ENCODE data around the gene SWT1.
"Not testable (repeated sequence)": the region's sequence is repeated elsewhere in the genome, so short reads cannot be mapped to it uniquely, and the experiment has no call there.

Gene SWT1

DNA sequence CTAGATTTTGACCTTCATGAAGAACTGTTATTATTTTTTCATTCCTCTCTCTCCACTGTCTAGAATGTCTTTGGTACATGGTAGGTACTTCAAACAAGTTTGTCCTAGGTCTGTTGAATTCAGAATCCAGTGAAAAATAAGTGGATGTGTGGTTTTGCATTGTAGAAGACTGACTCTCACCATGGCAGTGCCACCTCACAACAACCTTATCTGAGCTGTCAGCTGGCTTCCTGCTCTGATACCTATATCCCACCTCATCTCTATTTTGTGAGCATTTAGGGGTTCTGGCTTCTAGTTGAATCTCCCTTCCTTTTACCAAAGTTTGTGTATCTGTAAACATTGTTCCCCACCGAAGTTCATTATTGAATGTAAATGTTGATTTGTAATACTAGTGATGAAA is 9.1 kb downstream of the SWT1 start:
- no peak for DNase-seq (ENCODE audit: low read depth, low spot score)

DNA sequence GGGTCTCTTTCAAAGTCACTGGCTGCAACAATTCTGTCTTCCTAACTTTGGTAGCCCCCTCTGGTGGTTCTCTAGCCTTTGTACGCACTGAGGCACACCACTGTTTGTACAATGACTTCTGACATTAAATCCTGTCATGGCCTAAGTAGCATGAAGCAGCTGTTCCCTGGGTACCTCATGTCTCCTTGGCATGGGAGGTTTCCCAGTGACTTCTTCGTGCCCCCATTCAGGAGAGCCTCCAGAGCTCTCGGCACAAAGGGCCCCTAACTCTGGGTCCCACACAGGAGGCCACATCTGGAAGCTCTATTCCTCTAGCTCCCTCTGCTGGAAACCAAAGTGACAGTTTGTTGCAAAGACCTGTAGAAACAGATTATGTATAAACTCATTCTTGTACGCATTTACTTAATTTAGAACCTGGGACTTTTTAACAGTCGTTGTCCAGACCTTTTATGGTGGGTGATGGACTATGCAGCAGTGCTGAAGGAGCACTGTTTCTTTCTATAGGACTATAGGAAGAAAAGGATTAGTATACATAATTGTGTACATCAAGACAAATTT is 13.4 kb downstream of the SWT1 start:
- peak; percentile 73 for DNase-seq (ENCODE audit: low read depth, low spot score)

DNA sequence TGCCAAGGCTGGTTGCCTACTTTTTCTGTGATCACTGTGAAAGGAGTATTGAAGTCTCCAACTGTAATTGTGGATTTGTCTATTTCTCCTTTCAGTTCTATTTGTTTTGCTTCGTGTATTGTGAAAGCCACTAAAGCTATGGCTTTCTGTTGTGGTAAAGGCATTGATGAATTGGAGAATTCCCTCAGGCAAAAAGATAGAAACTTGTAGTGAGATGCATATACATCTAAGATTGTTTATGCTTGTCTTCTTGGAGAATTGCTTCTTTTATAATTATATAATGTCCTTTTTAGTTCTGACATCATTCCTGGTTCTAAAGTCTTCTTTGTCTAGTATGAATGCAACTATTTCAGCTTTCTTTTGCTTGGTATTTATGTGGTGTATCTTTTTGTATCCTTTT is 36.8 kb downstream of the SWT1 start:
- no peak for DNase-seq (ENCODE audit: low read depth, low spot score)

DNA sequence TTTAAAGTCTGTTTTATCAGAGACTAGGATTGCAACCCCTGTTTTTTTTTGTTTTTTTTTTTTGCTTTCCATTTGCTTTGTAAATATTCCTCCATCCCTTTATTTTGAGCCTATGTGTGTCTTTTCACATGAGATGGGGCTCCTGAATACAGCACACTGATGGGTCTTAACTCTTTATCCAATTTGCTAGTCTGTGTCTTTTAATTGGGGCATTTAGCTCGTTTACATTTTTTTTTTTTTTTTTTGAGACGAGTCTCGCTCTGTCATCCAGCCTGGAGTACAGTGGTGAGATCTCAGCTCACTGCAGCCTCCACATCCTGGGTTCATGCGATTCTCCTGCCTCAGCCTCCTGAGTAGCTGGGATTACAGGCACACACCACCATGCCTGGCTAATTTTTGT is 41.7 kb downstream of the SWT1 start:
- DNase-seq (ENCODE audit: low read depth, low spot score) = not testable (repeated sequence)

DNA sequence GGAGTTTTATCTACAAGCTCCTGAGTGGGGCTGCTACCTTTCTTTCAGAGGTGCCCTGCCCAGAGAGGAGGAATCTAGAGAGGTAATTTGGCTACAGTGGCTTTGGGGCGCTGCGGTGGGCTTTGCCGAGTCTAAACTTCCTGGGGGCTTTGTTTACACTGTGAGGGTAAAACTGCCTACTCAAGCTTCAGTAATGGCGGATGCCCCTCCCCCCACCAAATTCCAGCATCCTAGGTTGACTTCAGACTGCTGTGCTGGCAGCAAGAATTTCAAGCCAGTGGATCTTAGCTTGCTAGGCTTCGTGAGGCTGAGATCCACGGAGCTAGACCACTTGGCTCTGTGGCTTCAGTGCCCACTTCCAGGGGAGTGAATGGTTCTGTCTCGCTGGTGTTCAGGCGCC is 43.9 kb downstream of the SWT1 start:
- no peak for DNase-seq (ENCODE audit: low read depth, low spot score)

- DNase-seq (ENCODE audit: low read depth, low spot score) = no peak
Observed at GRCh38 chr1:185207170-185207569, 50.2 kb downstream of the SWT1 start.

- DNase-seq (ENCODE audit: low read depth, low spot score) = no peak
Observed at GRCh38 chr1:185207980-185208602, 51.1 kb downstream of the SWT1 start.

DNA sequence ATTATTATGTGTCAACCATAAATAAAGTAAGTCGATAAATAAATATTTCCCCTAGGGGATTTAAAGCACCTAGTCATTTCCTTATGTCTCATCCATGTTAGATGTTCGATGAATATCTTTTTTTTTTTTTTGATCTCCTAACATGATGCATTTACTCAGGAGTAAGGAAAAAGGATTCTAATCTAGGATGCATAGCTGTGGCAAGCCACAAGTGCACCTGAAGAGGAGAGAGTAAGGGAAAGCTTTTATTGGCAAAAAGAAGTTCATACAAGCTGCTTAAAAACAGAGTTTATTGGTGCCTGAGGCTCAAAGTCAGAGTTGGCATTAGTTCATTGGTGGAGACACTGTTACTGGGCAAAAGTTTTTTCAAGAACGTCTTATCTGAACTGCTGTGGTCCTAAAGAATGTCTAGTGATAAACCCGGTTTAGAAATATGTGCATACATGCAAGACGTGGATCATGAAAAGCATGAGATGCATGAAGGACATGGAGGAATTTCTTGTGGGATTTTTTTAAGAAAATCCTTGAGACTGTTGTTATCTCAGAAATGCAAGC is 51.7 kb downstream of the SWT1 start:
- peak; percentile 70 for DNase-seq (ENCODE audit: low read depth, low spot score)

GRCh38 chr1:185209357-185209756 is 52.4 kb downstream of the SWT1 start:
- DNase-seq (ENCODE audit: low read depth, low spot score) = not testable (repeated sequence)

- peak; percentile 6 for DNase-seq (ENCODE audit: low read depth, low spot score)
Observed at GRCh38 chr1:185213091-185213490, 56.1 kb downstream of the SWT1 start.

GRCh38 chr1:185215911-185216310 is 58.9 kb downstream of the SWT1 start:
- no peak for DNase-seq (ENCODE audit: low read depth, low spot score)

- no peak for DNase-seq (ENCODE audit: low read depth, low spot score)
Observed at GRCh38 chr1:185224132-185224531, 67.2 kb downstream of the SWT1 start.

DNA sequence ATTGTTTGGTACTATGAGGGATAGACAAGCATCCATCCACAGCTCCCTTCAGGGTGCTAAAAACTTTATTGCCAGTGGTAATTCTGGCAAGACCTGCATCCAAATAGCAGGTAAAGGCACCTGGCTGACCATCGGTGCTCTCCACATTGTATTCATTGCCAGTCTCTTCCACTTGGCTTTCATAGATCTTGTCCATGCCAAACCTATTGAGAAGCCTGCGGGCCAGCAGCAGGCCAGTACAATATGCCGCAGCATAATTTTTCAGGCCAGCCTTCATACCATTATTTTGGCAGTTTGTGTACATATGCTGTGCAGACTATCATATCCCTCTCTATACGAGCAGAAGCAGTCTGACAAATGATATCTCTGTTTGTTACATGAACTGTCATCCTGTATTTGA is 70.2 kb downstream of the SWT1 start:
- DNase-seq (ENCODE audit: low read depth, low spot score) = no peak

DNA sequence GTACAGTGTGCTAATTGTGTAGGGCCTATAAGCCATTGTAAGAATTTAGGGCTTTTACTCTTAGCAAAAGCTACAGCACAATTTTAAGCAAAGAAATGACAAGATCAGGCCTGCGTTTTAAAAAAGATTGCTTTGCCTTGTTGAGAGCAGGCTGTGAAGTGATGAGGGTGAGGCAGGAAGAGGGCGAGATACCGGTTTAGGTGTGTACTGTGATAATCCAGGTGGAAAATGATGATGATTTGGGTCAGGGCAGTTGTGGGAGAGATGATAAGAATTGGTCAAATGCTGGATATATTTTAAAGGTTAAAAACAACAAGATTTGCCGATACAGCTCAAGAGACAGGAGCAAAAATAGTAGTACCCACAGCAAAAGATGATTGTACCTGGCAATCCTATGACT is 72.0 kb downstream of the SWT1 start:
- no peak for DNase-seq (ENCODE audit: low read depth, low spot score)

- no peak for DNase-seq (ENCODE audit: low read depth, low spot score)
Observed at GRCh38 chr1:185229981-185230380, 73.0 kb downstream of the SWT1 start.

DNA sequence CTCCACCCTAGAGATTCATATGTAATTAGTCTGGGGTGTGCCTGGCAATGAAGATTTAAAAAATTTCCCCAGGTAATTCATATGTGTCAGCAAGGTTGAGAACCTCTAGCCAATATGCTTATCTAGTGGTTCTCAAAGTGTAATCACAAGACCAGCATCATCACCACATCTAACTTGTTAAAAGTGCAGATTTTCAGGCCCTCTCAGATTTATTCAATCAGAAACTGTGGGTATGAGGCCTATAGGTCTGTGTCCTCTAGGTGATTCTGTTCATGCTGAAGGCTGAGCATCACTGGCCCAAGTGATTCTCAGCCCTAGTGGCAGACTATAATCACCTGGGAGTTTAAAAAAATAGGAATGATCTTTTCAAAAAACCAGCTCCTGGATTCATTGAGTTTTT is 75.9 kb downstream of the SWT1 start:
- DNase-seq (ENCODE audit: low read depth, low spot score) = no peak

- DNase-seq (ENCODE audit: low read depth, low spot score) = not testable (repeated sequence)
Observed at GRCh38 chr1:185234183-185234582, 77.2 kb downstream of the SWT1 start.

DNA sequence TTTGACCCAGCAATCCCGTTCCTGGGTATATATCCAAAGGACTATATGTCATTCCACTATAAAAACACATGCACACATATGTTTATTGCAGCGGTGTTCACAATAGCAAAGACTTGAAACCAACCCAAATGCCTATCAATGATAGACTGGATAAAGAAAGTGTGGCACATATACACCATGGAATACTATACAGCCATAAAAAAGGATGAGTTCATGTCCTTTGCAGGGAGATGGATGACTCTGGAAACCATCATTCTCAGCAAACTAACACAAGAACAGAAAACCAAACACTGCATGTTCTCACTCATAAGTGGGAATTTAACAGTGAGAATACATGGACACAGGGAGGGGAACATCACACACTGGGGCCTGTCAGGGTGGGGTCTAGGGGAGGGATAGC is 80.2 kb downstream of the SWT1 start:
- DNase-seq (ENCODE audit: low read depth, low spot score) = not testable (repeated sequence)

GRCh38 chr1:185237661-185238060 is 80.7 kb downstream of the SWT1 start:
- no peak for DNase-seq (ENCODE audit: low read depth, low spot score)

- DNase-seq (ENCODE audit: low read depth, low spot score) = no peak
Observed at GRCh38 chr1:185238447-185238846, 81.5 kb downstream of the SWT1 start.

GRCh38 chr1:185239861-185240260 is 82.9 kb downstream of the SWT1 start:
- no peak for DNase-seq (ENCODE audit: low read depth, low spot score)

DNA sequence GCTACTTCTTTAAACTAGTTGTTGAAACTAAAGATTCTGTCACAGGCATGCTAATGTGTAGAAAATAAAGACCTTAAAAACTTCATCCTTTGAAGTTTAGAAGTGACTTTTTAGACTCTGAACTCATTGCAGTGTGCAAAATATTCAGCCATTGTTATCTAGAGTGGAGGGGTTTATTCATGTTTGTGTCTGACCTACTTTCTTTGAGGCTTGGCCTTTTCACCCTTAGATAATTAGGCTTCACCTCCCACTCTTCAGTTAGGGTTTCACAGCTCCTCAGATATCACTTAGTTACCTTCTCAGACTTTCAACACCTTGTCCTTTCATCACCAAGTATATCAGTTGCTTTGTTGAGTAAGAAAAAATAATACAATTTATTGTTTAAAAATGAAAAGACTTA is 84.2 kb downstream of the SWT1 start:
- DNase-seq (ENCODE audit: low read depth, low spot score) = no peak

DNA sequence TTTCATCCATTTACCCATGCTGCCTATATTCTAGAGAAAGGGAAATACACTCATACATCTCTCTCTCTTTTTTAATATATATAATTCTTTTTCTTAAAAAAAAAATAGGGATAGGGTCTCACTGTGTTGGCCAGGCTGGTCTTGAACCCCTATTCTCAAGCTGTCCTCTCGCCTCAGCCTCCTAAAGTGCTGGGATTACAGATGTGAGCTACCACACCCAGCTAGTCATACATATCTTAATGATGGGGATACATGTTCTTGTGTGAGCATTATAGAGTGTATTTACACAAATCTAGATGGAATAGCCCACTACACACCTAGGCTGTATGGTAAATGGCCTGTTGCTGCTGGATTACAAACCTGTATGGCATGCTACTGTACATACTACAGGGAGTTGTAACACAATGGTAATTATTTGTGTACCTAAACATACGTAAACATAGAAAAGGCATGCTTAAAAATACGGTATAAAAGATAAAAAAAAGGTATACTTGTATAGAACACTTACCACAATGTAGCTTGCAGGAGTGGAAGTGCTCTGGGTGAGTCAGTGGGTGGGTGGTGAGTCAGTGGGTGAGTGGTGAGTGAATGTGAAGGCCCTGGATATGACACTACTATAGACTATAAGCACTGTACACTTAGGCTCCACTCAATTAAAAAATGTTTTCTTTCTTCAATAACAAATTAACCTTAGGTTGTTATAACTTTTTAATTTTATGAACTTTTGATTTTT is 87.2 kb downstream of the SWT1 start:
- DNase-seq (ENCODE audit: low read depth, low spot score) = peak; percentile 69
